Measurements from ENCODE around the gene SMIM1.

SMIM1 gene

GRCh38 chr1:3756394-3756793, 16.2 kb upstream of the SMIM1 start:
- no peak for DNase-seq (ENCODE audit: low spot score)

- no peak for DNase-seq (ENCODE audit: low spot score)
Observed at GRCh38 chr1:3759164-3759563, 13.4 kb upstream of the SMIM1 start.

GRCh38 chr1:3759796-3760195, 12.8 kb upstream of the SMIM1 start:
- DNase-seq (ENCODE audit: low spot score): no peak

GRCh38 chr1:3761296-3762010, 11.1 kb upstream of the SMIM1 start:
- no peak for DNase-seq (ENCODE audit: low spot score)

GRCh38 chr1:3762151-3762872, 10.2 kb upstream of the SMIM1 start:
- DNase-seq (ENCODE audit: low spot score): no peak

- DNase-seq (ENCODE audit: low spot score): no peak
Observed at GRCh38 chr1:3762873-3763228, 9.7 kb upstream of the SMIM1 start.

GRCh38 chr1:3763351-3764125, 9.0 kb upstream of the SMIM1 start:
- no peak for DNase-seq (ENCODE audit: low spot score)

- no peak for DNase-seq (ENCODE audit: low spot score)
Observed at GRCh38 chr1:3767328-3767925, 5.1 kb upstream of the SMIM1 start.

- no peak for DNase-seq (ENCODE audit: low spot score)
Observed at GRCh38 chr1:3768811-3769390, 3.6 kb upstream of the SMIM1 start.

GRCh38 chr1:3770047-3770765, 2.3 kb upstream of the SMIM1 start:
- DNase-seq (ENCODE audit: low spot score): no peak

- DNase-seq (ENCODE audit: low spot score): no peak
Observed at GRCh38 chr1:3771108-3772026, 1.2 kb upstream of the SMIM1 start.

- DNase-seq (ENCODE audit: low spot score): peak; percentile 90
Observed at GRCh38 chr1:3772027-3772714, 378 bp upstream of the SMIM1 start.

- DNase-seq (ENCODE audit: low spot score): no peak
Observed at GRCh38 chr1:3773572-3774275, 1.2 kb downstream of the SMIM1 start.

GRCh38 chr1:3774276-3774945, 1.9 kb downstream of the SMIM1 start:
- DNase-seq (ENCODE audit: low spot score): no peak

- peak; percentile 78 for DNase-seq (ENCODE audit: low spot score)
Observed at GRCh38 chr1:3774946-3775489, 2.5 kb downstream of the SMIM1 start.

- peak; percentile 87 for DNase-seq (ENCODE audit: low spot score)
Observed at GRCh38 chr1:3775490-3776230, 3.1 kb downstream of the SMIM1 start.

- DNase-seq (ENCODE audit: low spot score): no peak
Observed at GRCh38 chr1:3776231-3776961, 3.8 kb downstream of the SMIM1 start.

Measured in hepatic stellate cell (primary cell).